ENCODE measurements around the gene ACACA. TPM values are rescaled to one million over a fixed set of nuclear protein-coding genes. Genes with fewer than 3 reads are reported as not detected.
A peak's percentile ranks its signal among the peaks of the same experiment; 100 is the strongest.

The ACACA gene
- total RNA-seq, 1 donor from 2014 or later = 44.8 TPM

DNA sequence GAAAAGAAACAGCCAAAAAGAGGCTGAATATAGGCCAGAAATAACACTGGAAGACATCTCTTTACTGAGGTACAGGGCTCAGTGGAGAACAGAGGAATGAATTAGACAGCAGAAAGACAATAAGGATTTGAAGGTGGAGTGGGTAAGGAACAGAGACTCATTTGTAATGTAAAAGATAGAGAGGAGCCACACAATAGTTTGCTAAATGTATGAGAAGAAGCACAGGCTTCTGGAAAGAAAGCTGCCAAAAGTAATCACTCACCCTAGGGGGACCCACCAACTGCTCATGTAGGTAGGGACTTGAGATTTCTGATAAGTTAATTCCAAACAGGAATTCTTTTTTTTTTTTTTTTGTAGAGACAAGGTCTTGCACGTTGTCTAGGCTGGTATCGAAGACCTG lies 271.1 kb downstream of the ACACA start:
- Histone ChIP-seq H3K4me3 (ENCODE audit: low read depth, low read length) (no peak overlapping the region), H3K27me3 (ENCODE audit: control insufficient read depth, insufficient read depth, low read length) (no peaks in the 10 kb centered on the region), H3K36me3 (ENCODE audit: control insufficient read depth, insufficient read depth, low read length) (peaks cover 2% of the 10 kb centered on the region)
- FAIRE-seq = no peak
- TF ChIP-seq, protein P1, sequence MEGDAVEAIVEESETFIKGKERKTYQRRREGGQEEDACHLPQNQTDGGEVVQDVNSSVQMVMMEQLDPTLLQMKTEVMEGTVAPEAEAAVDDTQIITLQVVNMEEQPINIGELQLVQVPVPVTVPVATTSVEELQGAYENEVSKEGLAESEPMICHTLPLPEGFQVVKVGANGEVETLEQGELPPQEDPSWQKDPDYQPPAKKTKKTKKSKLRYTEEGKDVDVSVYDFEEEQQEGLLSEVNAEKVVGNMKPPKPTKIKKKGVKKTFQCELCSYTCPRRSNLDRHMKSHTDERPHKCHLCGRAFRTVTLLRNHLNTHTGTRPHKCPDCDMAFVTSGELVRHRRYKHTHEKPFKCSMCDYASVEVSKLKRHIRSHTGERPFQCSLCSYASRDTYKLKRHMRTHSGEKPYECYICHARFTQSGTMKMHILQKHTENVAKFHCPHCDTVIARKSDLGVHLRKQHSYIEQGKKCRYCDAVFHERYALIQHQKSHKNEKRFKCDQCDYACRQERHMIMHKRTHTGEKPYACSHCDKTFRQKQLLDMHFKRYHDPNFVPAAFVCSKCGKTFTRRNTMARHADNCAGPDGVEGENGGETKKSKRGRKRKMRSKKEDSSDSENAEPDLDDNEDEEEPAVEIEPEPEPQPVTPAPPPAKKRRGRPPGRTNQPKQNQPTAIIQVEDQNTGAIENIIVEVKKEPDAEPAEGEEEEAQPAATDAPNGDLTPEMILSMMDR (IDR thresholded peaks at IDR 0.05; ENCODE audit: insufficient read depth, low read length, severe bottlenecking) = no peak
- DNase-seq (ENCODE audit: low read depth) = no peak

DNA sequence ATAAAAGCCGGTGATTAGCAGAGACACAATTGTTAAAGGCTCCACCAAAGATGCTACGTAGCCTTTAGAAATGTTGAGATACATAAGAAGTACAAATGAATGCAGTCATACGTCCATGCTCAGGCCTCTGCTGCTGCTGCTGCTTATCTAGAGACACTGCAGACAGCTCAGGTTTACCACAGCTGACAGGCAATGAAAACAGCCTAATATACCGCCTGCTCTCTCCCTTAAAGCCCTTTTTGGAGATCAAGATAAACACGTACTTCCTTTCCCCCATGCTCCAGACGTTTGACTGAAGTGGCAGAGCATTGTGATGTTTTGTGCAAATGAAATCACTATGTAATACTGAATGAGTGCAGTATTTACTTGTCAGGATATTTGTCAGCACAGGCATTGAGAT lies 272.6 kb downstream of the ACACA start:
- Histone ChIP-seq H3K36me3 (ENCODE audit: control insufficient read depth, insufficient read depth, low read length) (peaks cover 7% of the 10 kb centered on the region), H3K4me3 (ENCODE audit: low read depth, low read length) (no peak overlapping the region), H3K27me3 (ENCODE audit: control insufficient read depth, insufficient read depth, low read length) (no peaks in the 10 kb centered on the region)
- TF ChIP-seq, protein P1 (IDR thresholded peaks at IDR 0.05; ENCODE audit: insufficient read depth, low read length, severe bottlenecking) = no peak
- FAIRE-seq (no peak), DNase-seq (ENCODE audit: low read depth) (no peak)

GRCh38 chr17:37133136-37133535 lies 273.5 kb downstream of the ACACA start:
- Histone ChIP-seq H3K4me3 (ENCODE audit: low read depth, low read length) (no peak overlapping the region), H3K27me3 (ENCODE audit: control insufficient read depth, insufficient read depth, low read length) (no peaks in the 10 kb centered on the region), H3K36me3 (ENCODE audit: control insufficient read depth, insufficient read depth, low read length) (peaks cover 7% of the 10 kb centered on the region)
- FAIRE-seq (no peak), DNase-seq (ENCODE audit: low read depth) (no peak)
- TF ChIP-seq, protein P1 (IDR thresholded peaks at IDR 0.05; ENCODE audit: insufficient read depth, low read length, severe bottlenecking) = no peak

GRCh38 chr17:37131669-37132611 lies 274.7 kb downstream of the ACACA start:
- Histone ChIP-seq H3K36me3 (ENCODE audit: control insufficient read depth, insufficient read depth, low read length) (peaks cover 7% of the 10 kb centered on the region), H3K27me3 (ENCODE audit: control insufficient read depth, insufficient read depth, low read length) (no peaks in the 10 kb centered on the region), H3K4me3 (ENCODE audit: low read depth, low read length) (no peak overlapping the region)
- DNase-seq (ENCODE audit: low read depth) (peak; percentile 42), FAIRE-seq (no peak)
- TF ChIP-seq, protein P1 (IDR thresholded peaks at IDR 0.05; ENCODE audit: insufficient read depth, low read length, severe bottlenecking) = no peak

DNA sequence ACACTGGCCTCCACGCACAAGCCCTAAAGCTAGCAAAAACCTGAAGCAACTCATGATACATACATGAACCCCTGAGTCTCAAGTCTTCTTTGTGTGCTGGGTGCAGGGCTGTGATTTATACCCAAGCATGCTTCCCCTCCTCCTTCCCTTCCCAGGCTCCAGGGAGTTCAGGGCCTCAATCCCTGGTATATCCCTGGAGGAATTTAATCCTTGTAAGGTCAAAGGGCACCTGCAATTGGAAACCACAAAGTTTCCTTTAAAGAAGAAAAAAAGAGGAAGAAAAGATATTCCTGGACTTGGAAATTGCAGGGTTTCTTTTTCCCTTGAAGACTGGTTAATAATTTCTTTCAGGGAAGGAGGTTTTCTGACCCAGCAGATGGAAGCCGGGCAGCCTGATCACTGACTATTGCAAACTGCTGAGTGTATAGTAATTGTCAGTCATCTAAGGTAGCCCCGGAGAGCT lies 275.6 kb downstream of the ACACA start:
- DNase-seq (ENCODE audit: low read depth) = no peak
- H3K27me3 ChIP-seq (ENCODE audit: control insufficient read depth, insufficient read depth, low read length) = no peaks in the 10 kb centered on the region
- TF ChIP-seq, protein P1 (IDR thresholded peaks at IDR 0.05; ENCODE audit: insufficient read depth, low read length, severe bottlenecking) = no peak
- H3K36me3 ChIP-seq (ENCODE audit: control insufficient read depth, insufficient read depth, low read length) = peaks cover 9% of the 10 kb centered on the region
- H3K4me3 ChIP-seq (ENCODE audit: low read depth, low read length) = no peak overlapping the region
- no peak for FAIRE-seq

Measured in bronchial epithelial cell (primary cell).